ENCODE data around the gene GTF2H1.
A peak's percentile ranks its signal among the peaks of the same experiment; 100 is the strongest.
"Not testable (repeated sequence)": the region's sequence is repeated elsewhere in the genome, so short reads cannot be mapped to it uniquely, and the experiment has no call there.

GTF2H1 gene

DNA sequence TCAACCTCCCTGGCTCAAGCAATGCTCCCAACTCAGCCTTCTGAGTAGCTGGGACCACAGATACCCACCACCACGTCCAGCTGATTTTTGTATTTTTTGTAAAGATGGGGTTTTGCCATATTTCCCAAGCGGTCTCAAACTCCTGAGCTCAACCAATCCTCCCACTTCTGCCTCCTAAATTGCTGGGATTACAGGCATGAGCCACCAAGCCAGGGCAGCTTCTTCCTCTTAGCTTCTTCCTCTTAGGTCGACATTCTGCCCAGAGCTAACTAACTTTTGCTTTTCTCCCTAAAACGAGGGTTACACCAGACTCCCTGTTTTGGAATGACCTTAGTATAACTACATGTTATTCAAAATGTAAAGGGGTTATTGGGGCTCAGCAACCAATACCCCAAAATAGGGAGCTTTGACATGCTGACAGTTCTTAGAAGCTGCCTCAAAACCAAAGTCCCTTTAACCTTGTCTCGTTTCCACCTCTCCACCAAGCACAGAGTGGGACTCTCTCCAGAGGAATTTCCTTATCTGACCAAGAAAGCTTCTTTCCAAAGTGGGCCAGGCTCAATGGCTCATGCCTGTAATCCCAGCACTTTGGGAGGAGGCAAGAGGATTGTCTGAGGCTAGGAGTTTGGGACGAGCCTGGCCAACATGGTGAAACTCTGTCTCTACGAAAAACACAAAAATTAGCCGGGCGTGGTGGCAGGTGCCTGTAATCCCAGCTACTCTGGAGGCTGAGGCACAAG lies 7.4 kb upstream of the GTF2H1 start:
- DNase-seq, result no peak
- intact Hi-C loops (cut with DNase I), result no loop called here

DNA sequence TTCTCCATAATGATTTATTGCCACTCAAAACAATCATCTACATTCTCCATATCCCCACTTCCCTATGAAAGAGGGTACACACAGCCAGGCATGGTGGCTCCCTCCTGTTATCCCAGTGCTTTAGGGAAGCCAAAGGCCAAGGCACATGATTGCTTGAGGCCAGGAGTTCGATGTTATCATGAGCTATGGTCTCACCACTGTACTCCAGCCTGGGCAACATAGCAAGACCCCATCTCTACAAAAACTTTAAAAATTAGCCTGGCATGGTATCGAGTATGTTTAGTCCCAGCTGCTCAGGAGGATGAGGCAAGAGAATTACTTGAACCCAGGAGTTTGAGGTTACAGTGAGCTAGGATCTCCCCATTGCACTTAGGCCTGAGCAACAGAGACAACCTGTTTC lies 6.5 kb upstream of the GTF2H1 start:
- DNase-seq, result no peak
- intact Hi-C loops (cut with DNase I), result no loop called here

DNA sequence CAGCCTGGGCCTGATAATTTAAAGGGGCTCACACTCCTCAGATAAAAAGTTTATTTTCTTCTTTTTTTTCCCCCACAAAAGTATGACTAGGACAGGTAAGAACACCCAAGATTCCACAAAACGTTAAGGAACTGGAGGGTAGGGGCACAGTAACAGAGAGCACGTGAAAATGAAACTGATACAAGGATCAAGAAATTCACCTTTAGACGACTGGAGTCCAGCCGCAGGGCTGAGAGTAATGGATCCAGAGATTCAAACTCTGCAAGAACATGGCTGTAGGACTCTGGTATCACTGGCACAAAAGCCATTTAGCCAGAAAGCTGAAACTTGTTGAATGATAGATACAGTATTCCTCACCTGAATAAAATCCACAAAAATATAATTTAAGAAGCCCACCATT lies 4.8 kb upstream of the GTF2H1 start:
- intact Hi-C loops (cut with DNase I), result no loop called here
- DNase-seq, result no peak

DNA sequence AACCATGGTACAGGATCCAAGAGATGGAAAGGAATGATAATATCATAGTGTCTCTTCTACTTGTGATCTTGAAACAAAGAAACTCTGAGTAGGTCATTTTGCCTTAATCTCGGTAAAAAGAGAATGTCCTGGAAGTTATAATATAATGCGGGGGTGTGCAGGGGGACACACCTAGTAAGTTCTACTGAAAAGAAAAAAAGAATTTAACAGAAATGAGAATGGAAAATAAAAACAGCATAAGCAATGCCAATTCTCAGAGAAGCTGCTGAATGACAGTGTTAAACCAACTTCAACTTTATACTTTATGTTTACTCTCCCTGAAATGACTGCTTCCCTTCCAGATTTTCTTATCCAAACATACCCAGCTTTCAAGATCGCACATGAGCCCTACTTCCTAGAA lies 2.5 kb upstream of the GTF2H1 start:
- DNase-seq, result no peak
- intact Hi-C loops (cut with DNase I), result no loop called here

DNA sequence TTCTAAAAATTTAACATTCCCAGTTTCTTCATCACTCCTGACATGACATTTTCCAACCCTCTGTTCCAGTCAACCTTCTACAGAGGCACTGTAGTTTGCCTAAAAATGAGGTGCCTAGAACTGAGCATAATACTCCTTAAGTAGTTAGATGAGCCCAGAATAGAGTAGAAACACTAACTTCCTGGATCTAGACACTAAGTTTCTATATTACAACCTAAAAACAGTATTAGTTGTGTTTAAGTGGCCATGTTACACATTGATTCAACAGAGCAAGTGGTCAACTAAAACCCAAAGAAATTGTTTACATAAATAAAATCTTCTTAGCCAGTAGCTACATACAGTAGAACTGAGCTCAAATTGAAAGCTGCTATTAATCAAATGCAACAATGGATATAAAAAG lies 1.8 kb upstream of the GTF2H1 start:
- intact Hi-C loops (cut with DNase I), result no loop called here

DNA sequence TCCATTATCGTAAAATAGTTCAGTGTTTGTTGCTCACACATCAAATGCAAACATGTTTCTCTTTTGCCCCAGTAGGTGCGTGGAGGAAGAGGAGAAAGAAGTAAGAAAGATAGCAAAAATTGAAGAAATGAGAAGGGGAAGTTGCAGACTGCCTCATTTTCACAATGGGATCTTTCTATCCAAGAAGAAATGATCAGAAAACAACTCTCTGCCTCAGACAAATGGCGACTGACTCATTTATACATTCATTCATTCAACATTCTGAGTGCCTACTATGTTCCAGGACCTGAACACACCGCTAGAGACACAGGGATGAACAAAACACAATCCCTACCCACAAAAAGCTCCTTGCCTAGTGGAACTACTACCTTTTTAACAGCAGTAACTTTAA lies 794 bp upstream of the GTF2H1 start:
- intact Hi-C loops (cut with DNase I), result no loop called here

More for the DNA sequence above, 1.8 kb upstream of the GTF2H1 start:
- DNase-seq, result no peak

DNA sequence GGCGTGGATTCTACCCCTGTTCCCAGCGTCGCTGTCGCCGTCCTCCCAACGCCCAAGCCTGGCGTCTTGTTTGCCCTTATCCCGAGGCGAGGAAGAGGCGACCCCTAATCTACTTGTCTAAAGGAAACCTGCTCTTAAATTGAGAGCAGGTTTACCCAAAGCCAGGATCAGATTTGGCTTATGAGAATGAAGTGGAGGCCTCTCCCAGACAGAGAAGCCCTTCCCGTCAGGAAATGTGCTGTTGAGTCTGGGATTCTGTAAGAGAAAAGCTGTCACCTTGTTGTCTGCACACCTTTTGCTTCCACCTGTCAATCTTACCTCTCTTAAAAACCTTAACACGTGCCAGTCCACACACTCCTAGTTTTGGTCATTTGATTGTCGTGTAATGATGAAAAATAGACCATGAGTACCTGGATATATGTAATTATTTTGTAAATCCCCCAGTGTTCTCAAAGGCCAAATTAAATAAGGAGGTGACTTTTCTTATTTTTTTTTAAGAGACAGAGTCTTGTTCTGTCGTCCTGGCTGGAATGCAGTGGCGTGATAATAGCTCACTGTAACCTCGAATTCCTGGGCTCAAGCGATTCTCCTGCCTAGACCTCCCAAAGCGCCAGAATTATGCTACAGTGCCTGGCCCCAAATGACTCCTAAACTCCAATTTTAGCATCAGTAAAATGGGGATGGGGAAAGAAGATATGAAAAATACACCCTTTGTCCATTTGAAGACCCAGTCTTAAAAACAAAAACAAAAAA lies 627 bp downstream of the GTF2H1 start:
- DNase-seq, result no peak
- intact Hi-C loops (cut with DNase I), result loop anchor here (2.0 kb wide), 2 partner anchors 72 to 204 kb away; partner anchors contain the start of genes LDHA and TSG101

More for the DNA sequence above, 794 bp upstream of the GTF2H1 start:
- no peak for DNase-seq

DNA sequence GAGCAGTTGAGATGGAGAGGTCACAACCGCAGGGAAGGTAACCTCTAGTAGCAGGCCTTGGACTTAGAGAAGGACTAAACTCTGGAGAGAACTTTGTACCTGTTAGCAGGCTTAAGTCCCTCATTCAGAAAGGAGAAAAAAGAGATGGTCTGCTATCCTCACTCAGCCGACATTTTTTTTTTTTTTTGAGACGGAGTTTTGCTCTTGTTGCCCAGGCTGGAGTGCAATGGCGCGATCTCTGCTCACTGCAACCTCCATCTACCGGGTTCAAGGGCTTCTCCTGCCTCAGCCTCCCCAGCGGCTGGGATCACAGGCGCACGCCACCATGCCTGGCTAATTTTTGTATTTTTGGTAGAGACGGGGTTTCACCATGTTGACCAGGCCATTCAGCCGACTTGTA lies 1.5 kb downstream of the GTF2H1 start:
- intact Hi-C loops (cut with DNase I), result loop anchor here (2.0 kb wide), 2 partner anchors 71 to 203 kb away; partner anchors contain the start of genes LDHA and TSG101

DNA sequence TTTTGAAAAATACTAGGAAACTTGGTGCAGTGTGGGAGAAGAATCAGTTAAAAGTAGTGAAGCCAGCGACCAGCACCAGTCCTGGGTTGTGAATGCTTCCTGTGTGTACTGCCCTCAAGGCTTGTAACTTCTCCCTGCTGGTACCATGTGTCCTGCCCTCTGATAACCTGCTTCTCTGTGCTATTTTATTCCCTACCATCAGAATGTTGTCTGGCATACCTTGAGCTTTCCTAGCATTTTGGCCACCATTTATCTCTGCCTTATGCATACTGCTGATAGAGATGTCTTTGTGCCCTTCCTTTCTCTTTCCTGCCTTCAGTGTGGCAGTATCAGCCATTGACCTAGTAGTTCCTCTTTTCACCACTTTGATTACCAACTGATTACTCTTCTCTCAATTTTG lies 2.0 kb downstream of the GTF2H1 start:
- DNase-seq, result no peak
- intact Hi-C loops (cut with DNase I), result no loop called here

More for the DNA sequence above, 1.5 kb downstream of the GTF2H1 start:
- DNase-seq, result not testable (repeated sequence)

DNA sequence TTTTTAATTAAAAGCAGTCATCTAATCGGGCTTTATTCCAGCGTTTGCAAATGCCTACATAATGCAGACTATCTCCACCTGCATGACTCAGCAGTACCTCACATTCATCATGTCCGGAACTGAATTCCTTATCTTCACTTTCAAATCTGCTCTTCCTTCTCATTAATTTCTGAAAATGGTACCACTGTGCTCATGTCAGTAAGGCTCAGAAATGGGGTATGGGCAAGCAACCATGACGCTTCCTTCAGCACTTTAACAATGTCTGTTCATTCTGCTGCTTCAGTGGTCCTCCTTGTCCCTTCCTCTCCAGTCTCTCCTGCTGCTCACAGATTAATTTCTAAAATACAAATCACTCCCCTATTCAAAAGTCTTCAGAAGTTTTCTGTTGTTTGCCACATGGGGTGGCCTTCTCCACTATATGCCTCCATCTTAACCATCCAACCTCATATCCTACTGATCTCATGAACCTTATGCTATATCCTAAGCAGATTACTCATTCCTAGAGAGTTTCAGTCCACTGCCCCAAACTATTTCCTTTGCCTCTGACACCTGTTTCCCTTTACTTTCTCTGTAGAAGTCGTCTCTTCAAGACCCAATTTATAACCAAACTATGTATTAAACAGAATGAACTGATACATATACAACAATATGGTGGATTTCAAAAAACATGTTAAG lies 7.0 kb downstream of the GTF2H1 start:
- intact Hi-C loops (cut with DNase I), result no loop called here
- DNase-seq, result peak in 4 of 42 donors; percentile 5 to 27 (median 12)

DNA sequence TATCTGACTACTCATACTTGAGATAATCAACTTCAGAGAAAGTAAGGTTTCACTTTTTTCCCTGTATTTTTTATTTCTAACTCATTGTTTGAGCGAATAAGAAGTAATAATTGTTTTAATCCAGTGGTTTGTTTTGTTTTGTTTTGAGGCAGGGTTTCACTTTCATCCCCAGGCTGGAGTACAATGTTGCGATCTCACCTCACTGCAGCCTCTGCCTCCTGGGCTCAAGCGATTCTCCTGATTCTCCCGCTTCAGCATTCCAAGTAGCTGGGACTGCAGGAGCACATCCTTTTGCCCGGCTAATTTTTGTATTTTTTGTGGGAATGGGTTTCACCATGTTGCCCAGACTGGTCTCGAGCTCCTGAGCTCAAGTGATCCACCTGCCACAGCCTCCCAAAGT lies 8.6 kb downstream of the GTF2H1 start:
- intact Hi-C loops (cut with DNase I), result no loop called here
- DNase-seq, result no peak

DNA sequence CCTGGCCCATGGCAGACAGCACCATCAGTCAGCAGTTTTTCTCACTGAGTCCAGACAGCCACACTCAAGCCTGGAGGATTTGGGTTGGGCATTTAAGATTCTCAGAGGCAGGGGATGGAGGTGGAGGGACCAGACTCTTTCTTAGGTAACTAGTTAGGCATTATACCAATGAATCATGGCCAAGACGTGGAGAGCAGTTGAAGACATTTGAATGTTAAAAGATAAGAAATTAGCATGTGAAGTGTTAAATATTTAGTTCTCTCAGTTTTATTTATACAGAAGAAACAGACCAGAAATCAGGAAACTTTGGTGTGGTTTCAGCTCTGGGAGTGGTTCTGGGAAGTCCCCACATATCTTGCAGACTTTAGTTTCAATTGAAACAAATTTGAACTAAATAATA lies 9.9 kb downstream of the GTF2H1 start:
- DNase-seq, result no peak
- intact Hi-C loops (cut with DNase I), result no loop called here

DNA sequence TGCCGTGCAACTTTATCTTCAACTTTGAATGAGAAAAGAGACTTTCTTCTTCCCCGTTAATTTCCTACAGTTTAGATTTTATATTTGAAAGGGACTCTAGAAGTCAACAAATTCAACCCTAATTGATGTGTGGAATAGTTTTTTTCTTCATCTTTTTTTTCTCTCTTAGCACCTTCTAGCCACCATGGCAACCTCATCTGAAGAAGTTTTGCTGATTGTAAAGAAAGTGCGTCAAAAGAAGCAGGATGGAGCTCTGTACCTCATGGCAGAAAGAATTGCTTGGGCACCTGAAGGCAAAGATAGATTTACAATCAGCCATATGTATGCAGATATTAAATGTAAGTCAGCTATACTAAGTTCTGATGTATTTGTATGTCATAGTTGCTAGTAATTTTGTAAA lies 10.5 kb downstream of the GTF2H1 start:
- intact Hi-C loops (cut with DNase I), result no loop called here
- no peak for DNase-seq

DNA sequence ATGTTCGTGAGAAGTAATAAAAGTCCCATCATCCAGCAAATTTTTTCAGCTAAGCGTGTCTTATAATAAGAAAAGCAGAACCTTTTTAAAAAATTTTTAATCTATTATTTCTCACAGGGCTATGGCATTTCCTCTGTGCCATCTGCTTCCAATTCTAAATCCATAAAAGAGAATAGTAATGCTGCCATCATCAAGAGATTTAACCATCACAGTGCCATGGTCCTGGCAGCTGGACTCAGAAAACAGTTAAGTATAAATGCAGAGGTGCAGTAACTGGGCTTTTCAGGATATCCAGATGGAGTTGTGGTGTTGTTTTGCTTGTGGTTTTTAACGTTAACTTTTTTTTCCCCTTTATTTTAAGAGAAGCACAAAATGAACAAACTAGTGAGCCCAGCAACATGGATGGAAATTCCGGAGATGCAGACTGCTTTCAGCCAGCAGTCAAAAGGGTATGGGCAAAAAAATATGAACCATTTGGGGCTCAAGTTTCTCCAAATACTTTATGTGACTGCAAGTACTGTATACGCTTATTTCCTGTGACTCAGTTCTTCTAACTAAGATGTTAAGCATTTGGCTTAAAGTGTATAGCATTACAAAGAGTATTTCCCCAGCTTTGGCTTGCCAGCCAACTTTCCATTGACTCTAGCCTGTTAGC lies 25.2 kb downstream of the GTF2H1 start:
- no peak for DNase-seq
- intact Hi-C loops (cut with DNase I), result no loop called here

DNA sequence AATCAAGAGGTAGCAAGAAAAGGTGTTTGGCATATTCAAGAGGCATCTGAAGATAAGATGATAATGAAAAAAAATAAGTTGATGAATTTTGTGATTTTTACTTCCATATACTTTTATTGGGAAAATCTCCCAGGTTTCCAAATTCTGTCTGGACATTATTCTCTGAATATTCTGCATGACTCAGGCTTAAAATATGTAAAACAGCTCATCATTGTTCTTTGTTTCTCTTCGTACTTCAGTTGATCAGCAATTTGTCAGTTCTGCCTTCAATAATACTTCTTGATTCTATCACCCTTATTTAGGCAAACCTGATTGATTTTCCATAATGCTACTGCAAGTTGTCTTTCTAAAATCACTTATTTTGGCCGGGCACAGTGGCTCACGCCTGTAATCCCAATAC lies 30.2 kb downstream of the GTF2H1 start:
- no peak for DNase-seq
- intact Hi-C loops (cut with DNase I), result no loop called here

DNA sequence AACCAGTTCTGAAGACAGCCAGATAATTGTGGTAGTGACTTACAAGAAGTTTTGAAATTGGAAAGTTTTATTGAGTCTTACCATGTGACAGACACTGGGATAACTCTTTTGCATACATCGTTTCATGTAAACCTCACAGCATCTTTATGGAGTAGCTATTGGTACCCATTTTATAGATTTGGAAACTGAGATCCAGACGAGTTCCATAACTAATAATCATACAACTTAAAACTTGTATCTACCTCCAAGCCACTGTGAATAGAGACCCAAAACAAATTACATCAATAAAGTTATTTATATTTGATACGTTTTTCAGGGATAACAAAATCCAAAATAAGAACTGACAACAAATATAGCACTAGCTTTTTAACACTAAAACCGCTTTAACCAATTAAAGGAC lies 36.3 kb downstream of the GTF2H1 start:
- intact Hi-C loops (cut with DNase I), result no loop called here
- no peak for DNase-seq

DNA sequence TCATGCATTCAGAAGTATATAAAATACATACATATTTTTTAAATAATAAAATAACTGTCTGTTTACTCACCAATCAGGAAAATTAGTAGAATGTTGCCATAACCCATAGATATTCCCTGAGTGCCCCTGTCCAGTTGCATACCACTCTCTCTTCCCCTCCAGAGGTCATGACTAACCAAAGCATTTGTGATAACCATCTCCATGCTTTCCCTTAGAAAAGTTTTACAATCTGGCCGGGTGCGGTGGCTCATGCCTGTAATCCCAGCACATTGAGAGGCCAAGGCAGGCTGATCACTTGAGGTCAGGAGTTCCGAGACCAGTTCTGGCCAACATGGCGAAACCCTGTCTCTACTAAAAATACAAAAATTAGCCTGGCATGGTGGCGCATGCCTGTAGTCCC lies 38.8 kb downstream of the GTF2H1 start:
- intact Hi-C loops (cut with DNase I), result no loop called here

DNA sequence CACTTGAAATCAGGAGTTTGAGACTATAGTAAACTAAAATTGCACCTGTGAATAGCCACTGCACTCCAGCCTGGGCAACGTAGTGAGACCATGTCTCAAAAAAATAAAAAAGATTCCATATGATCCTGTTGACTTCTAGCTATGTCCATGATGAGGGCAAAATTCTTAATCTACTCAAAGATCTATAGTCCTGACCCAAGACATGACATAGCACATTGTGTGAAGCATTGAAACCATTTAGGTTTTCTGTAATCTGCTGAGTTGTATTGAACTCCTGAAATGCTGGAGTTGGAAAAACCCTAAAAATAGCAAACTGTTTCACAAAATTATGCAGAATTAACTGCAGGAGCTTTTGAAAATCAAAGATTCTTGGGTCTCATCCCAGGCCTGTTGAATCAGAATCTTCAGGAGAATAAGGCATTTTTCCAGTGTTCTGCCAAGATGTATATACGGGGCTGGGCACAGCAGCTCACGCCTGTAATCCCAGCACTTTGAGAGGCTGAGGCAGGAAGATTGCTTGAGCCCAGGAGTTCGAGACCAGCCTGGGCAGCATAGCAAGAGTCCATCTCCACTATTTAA lies 42.2 kb downstream of the GTF2H1 start:
- DNase-seq, result no peak
- intact Hi-C loops (cut with DNase I), result no loop called here

More for the DNA sequence above, 38.8 kb downstream of the GTF2H1 start:
- no peak for DNase-seq

DNA sequence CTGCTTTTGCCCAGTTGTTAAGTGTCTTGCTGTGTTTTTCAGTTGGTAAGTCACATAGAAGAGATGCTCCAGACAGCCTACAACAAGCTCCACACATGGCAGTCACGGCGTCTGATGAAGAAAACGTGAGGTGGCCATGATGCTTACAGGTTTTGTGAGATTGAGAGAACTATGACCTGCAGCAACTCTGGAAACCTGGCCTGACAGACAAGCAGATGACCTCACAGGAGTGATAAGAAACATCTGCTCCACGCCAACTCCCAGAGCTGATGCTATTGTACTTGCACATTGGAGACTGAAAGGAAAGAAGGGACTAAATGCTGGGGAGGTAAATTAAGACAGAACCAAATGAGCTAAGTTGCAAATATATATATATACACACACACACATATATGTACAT lies 43.4 kb downstream of the GTF2H1 start:
- intact Hi-C loops (cut with DNase I), result no loop called here
- DNase-seq, result no peak

Data from head of caudate nucleus (tissue), 42 donors.